HepG2 (cell line): ENCODE results near the gene ACTN4. TPM values are rescaled to one million over a fixed set of nuclear protein-coding genes. Genes with fewer than 3 reads are reported as not detected.

Source experiments
- AHR ChIP-seq: IDR thresholded peaks from 2 replicates; pipeline ENCODE4 v1.6.1; 2018; ENCODE audit warnings: missing genetic modification reagents, missing compliant biosample characterization
- DMAP1 ChIP-seq: IDR thresholded peaks from 2 replicates; pipeline ENCODE4 v1.6.1; 2016
- FOXK2 ChIP-seq: fragments of 450-650 bp; IDR thresholded peaks from 2 replicates; pipeline ENCODE4 v1.6.1; 2016
- PRPF4 ChIP-seq: fragments of 200-400 bp; formaldehyde crosslinking; IDR thresholded peaks from 2 replicates; pipeline ENCODE4 v1.6.1; 2016; ENCODE audit warnings: low read length, low read depth; ENCODE audit not compliant: poor library complexity, severe bottlenecking
- TCF12 ChIP-seq, 2 experiments: fragments of 450-650 bp in 1 of 2; sonication (generic) in 1 of 2; formaldehyde crosslinking in 1 of 2; IDR thresholded peaks; 2 replicates each; pipeline versions ENCODE4 v1.6.1 to v1.8.0; 2017 to 2022; ENCODE audit warnings: antibody characterized with exemption in 1 of 2, mild to moderate bottlenecking in 1 of 2, missing genetic modification reagents in 1 of 2, moderate library complexity in 1 of 2
- ZFP36L2 ChIP-seq: sonication (generic); formaldehyde crosslinking; IDR thresholded peaks from 2 replicates; pipeline ENCODE4 v1.4.0; 2020; ENCODE audit warnings: missing genetic modification reagents
- ZNF180 ChIP-seq: sonication (generic); formaldehyde crosslinking; IDR thresholded peaks from 2 replicates; pipeline ENCODE4 v1.4.0; 2020; ENCODE audit warnings: low read depth, missing genetic modification reagents, borderline replicate concordance
- ZNF670 ChIP-seq: sonication (generic); formaldehyde crosslinking; IDR thresholded peaks from 2 replicates; pipeline ENCODE4 v1.8.0; 2022; ENCODE audit warnings: mild to moderate bottlenecking, missing genetic modification reagents, borderline replicate concordance
- ZNF709 ChIP-seq: sonication (generic); formaldehyde crosslinking; IDR thresholded peaks from 2 replicates; pipeline ENCODE4 v1.5.0; 2020; ENCODE audit warnings: mild to moderate bottlenecking, missing genetic modification reagents
- ZNF841 ChIP-seq: sonication (generic); formaldehyde crosslinking; IDR thresholded peaks from 2 replicates; pipeline ENCODE4 v1.8.1; 2023; ENCODE audit warnings: missing genetic modification reagents, borderline replicate concordance
- polyA plus RNA-seq, 8 experiments: library from polyadenylated mRNA; depleted of rRNA in 3 of 8; stranded (reverse) in 7 of 8; unstranded in 1 of 8; fragments of >200 nt; fragmentation: Illumina TruSeq in 4 of 8; extraction: Trizol in 4 of 8; gene quantifications; 2 replicates each; pipeline versions ENCODE4 v1.2.1 to v1.2.3, GENCODE V29; 2011 to 2016; ENCODE audit warnings: low read depth in 4 of 8, missing spikeins in 1 of 8, mixed read lengths in 1 of 8; ENCODE audit not compliant: insufficient read depth in 1 of 8
- total RNA-seq, 5 experiments: library from RNA; depleted of rRNA; stranded (reverse); fragments of >200 nt; fragmentation: Illumina TruSeq; extraction: Trizol; gene quantifications; 2 replicates each; pipeline ENCODE4 v1.2.3, GENCODE V29; 2016; ENCODE audit warnings: low read depth in 1 of 5
- TF ChIP-seq, protein P1 (sequence below): IDR thresholded peaks from 2 replicates; pipeline ENCODE4 v1.6.1; 2016; ENCODE audit warnings: mild to moderate bottlenecking
- TF ChIP-seq, protein P2 (sequence below): sonication (generic); formaldehyde crosslinking; IDR thresholded peaks from 2 replicates; pipeline ENCODE4 v1.4.0; 2020; ENCODE audit warnings: low read depth, missing genetic modification reagents
- TF ChIP-seq, protein P3 (sequence below): IDR thresholded peaks from 2 replicates; pipeline ENCODE4 v1.6.1; 2012; ENCODE audit warnings: low read depth, low read length, improper control_type of control experiment
- TF ChIP-seq, protein P4 (sequence below): sonication (generic); formaldehyde crosslinking; IDR thresholded peaks from 2 replicates; pipeline ENCODE4 v1.5.0; 2020; ENCODE audit warnings: mild to moderate bottlenecking, missing genetic modification reagents, borderline replicate concordance
- TF ChIP-seq, protein P5 (sequence below): sonication (generic); formaldehyde crosslinking; conservative IDR thresholded peaks from 2 replicates; pipeline ENCODE4 v1.4.0; 2020; ENCODE audit warnings: missing genetic modification reagents
- TF ChIP-seq, protein P6 (sequence below): sonication (generic); formaldehyde crosslinking; IDR thresholded peaks from 2 replicates; pipeline ENCODE4 v1.4.0; 2020; ENCODE audit warnings: low read depth, mild to moderate bottlenecking, missing genetic modification reagents

The ACTN4 gene
- total and polyA plus RNA-seq, 2 of the 13 experiments (the other 11 are each of a cell fraction or from before 2014, with no cell fraction given): 171 to 192 TPM

DNA sequence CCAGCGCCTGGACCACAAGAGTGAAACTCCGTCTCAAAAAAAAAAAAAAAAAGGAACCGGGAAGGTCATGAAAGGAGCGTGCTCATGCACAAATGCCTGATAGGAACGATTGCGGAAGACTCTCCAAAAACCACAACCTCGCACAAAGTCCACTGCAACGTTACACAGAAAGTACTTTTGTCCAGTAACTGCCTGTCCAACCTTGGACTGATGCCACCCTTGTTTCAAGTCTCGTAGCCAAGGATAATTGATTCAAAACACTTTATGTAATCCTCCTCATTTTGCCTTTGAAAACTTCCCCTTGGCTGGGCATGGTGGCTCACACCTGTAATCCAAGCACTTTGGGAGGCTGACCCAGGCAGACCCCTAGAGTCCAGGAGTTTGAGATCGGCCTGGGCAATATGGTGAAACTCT lies 112.1 kb downstream of the ACTN4 start (continued):
- TF ChIP-seq, protein P1, sequence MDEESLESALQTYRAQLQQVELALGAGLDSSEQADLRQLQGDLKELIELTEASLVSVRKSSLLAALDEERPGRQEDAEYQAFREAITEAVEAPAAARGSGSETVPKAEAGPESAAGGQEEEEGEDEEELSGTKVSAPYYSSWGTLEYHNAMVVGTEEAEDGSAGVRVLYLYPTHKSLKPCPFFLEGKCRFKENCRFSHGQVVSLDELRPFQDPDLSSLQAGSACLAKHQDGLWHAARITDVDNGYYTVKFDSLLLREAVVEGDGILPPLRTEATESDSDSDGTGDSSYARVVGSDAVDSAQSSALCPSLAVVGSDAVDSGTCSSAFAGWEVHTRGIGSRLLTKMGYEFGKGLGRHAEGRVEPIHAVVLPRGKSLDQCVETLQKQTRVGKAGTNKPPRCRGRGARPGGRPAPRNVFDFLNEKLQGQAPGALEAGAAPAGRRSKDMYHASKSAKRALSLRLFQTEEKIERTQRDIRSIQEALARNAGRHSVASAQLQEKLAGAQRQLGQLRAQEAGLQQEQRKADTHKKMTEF (CRISPR knock-in tag): peak; percentile 84
- no peak for TF ChIP-seq ZNF709 (CRISPR knock-in tag)
- no peak for TF ChIP-seq ZNF670 (CRISPR knock-in tag)
- TF ChIP-seq, protein P2, sequence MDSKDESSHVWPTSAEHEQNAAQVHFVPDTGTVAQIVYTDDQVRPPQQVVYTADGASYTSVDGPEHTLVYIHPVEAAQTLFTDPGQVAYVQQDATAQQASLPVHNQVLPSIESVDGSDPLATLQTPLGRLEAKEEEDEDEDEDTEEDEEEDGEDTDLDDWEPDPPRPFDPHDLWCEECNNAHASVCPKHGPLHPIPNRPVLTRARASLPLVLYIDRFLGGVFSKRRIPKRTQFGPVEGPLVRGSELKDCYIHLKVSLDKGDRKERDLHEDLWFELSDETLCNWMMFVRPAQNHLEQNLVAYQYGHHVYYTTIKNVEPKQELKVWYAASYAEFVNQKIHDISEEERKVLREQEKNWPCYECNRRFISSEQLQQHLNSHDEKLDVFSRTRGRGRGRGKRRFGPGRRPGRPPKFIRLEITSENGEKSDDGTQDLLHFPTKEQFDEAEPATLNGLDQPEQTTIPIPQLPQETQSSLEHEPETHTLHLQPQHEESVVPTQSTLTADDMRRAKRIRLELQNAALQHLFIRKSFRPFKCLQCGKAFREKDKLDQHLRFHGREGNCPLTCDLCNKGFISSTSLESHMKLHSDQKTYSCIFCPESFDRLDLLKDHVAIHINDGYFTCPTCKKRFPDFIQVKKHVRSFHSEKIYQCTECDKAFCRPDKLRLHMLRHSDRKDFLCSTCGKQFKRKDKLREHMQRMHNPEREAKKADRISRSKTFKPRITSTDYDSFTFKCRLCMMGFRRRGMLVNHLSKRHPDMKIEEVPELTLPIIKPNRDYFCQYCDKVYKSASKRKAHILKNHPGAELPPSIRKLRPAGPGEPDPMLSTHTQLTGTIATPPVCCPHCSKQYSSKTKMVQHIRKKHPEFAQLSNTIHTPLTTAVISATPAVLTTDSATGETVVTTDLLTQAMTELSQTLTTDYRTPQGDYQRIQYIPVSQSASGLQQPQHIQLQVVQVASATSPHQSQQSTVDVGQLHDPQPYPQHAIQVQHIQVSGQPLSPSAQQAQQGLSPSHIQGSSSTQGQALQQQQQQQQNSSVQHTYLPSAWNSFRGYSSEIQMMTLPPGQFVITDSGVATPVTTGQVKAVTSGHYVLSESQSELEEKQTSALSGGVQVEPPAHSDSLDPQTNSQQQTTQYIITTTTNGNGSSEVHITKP (CRISPR knock-in tag): 0 out of 2 replicates have a peak, but pooled peaks have one; percentile 26
- peak; percentile 76 for TF ChIP-seq DMAP1
- TF ChIP-seq AHR (CRISPR knock-in tag): no peak
- TF ChIP-seq, protein P3, sequence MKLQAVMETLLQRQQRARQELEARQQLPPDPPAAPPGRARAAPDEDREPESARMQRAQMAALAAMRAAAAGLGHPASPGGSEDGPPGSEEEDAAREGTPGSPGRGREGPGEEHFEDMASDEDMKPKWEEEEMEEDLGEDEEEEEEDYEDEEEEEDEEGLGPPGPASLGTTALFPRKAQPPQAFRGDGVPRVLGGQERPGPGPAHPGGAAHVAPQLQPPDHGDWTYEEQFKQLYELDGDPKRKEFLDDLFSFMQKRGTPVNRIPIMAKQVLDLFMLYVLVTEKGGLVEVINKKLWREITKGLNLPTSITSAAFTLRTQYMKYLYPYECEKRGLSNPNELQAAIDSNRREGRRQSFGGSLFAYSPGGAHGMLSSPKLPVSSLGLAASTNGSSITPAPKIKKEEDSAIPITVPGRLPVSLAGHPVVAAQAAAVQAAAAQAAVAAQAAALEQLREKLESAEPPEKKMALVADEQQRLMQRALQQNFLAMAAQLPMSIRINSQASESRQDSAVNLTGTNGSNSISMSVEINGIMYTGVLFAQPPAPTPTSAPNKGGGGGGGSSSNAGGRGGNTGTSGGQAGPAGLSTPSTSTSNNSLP: peak; percentile 44; the same call in 1 of the 2 replicates
- TF ChIP-seq TCF12 (IDR thresholded peaks at IDR 0.05): no peak
- no peak; the same call in 1 of the 2 replicates for TF ChIP-seq TCF12 (CRISPR knock-in tag; IDR thresholded peaks at IDR 0.05)
- TF ChIP-seq, protein P4, sequence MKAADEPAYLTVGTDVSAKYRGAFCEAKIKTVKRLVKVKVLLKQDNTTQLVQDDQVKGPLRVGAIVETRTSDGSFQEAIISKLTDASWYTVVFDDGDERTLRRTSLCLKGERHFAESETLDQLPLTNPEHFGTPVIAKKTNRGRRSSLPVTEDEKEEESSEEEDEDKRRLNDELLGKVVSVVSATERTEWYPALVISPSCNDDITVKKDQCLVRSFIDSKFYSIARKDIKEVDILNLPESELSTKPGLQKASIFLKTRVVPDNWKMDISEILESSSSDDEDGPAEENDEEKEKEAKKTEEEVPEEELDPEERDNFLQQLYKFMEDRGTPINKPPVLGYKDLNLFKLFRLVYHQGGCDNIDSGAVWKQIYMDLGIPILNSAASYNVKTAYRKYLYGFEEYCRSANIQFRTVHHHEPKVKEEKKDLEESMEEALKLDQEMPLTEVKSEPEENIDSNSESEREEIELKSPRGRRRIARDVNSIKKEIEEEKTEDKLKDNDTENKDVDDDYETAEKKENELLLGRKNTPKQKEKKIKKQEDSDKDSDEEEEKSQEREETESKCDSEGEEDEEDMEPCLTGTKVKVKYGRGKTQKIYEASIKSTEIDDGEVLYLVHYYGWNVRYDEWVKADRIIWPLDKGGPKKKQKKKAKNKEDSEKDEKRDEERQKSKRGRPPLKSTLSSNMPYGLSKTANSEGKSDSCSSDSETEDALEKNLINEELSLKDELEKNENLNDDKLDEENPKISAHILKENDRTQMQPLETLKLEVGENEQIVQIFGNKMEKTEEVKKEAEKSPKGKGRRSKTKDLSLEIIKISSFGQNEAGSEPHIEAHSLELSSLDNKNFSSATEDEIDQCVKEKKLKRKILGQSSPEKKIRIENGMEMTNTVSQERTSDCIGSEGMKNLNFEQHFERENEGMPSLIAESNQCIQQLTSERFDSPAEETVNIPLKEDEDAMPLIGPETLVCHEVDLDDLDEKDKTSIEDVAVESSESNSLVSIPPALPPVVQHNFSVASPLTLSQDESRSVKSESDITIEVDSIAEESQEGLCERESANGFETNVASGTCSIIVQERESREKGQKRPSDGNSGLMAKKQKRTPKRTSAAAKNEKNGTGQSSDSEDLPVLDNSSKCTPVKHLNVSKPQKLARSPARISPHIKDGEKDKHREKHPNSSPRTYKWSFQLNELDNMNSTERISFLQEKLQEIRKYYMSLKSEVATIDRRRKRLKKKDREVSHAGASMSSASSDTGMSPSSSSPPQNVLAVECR (CRISPR knock-in tag): peak; percentile 47; the same call in 1 of the 2 replicates
- TF ChIP-seq, protein P5, sequence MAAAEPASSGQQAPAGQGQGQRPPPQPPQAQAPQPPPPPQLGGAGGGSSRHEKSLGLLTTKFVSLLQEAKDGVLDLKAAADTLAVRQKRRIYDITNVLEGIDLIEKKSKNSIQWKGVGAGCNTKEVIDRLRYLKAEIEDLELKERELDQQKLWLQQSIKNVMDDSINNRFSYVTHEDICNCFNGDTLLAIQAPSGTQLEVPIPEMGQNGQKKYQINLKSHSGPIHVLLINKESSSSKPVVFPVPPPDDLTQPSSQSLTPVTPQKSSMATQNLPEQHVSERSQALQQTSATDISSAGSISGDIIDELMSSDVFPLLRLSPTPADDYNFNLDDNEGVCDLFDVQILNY (CRISPR knock-in tag): no peak
- no peak for TF ChIP-seq ZNF180 (CRISPR knock-in tag)
- TF ChIP-seq PRPF4: no peak
- TF ChIP-seq FOXK2: peak; percentile 51; the same call in 1 of the 2 replicates
- TF ChIP-seq, protein P6, sequence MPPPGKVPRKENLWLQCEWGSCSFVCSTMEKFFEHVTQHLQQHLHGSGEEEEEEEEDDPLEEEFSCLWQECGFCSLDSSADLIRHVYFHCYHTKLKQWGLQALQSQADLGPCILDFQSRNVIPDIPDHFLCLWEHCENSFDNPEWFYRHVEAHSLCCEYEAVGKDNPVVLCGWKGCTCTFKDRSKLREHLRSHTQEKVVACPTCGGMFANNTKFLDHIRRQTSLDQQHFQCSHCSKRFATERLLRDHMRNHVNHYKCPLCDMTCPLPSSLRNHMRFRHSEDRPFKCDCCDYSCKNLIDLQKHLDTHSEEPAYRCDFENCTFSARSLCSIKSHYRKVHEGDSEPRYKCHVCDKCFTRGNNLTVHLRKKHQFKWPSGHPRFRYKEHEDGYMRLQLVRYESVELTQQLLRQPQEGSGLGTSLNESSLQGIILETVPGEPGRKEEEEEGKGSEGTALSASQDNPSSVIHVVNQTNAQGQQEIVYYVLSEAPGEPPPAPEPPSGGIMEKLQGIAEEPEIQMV (CRISPR knock-in tag): no peak
- no peak for TF ChIP-seq ZNF841 (CRISPR knock-in tag)
- no peak for TF ChIP-seq ZFP36L2
